HS-27A (cell line): ENCODE results near the gene PLCH1.
"Not testable (repeated sequence)": the region's sequence is repeated elsewhere in the genome, so short reads cannot be mapped to it uniquely, and the experiment has no call there.

Experiments
- DNase-seq: peaks from one replicate; pipeline ENCODE4 v3.0.0-alpha.2; 2012; ENCODE audit warnings: low read depth, missing footprints

Gene PLCH1

GRCh38 chr3:155420881-155421486, 323.9 kb downstream of the PLCH1 start:
- DNase-seq: no peak

GRCh38 chr3:155420406-155420805, 324.5 kb downstream of the PLCH1 start:
- no peak for DNase-seq

DNA sequence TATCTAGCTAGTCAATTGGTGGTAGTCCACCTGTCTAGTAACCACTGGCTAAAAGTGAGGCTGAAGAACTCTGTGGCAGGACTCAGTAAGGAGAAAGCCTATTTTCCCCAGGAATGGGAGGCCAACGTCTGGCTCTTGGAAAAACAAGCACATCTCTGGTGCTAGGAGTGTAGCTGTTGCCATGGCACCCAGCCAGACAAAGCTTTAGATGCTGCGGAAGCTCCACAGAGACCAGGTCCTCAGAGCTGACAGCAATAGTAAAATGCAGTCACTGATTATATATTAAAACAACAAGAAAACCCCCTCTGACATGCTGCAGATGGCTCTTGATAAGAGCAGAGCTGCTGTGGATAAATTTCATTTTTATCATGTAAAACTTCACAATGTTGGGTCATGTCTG, 326.5 kb downstream of the PLCH1 start:
- no peak for DNase-seq

DNA sequence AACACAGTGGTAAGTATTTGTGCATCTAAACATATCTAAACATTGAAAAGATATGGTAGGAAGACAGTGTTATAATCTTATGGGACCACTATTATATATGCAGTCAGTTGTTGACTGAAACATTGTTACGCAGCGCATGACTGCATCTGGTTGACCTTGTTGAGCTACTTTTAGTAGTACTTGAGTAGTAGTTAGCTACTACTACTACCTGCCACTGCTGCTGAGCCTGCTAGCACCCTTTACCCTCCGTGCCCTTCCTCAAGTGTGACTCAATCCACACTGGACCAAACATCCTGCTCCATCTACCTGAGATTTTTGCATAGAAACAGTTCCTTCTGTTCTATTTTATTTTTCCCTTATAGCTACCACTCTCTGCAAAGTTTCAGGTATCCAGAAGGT, 327.8 kb downstream of the PLCH1 start:
- DNase-seq: no peak

GRCh38 chr3:155416500-155417118, 328.3 kb downstream of the PLCH1 start:
- DNase-seq: peak; percentile 34

GRCh38 chr3:155412904-155413303, 332.0 kb downstream of the PLCH1 start:
- DNase-seq: no peak

GRCh38 chr3:155411500-155412223, 333.2 kb downstream of the PLCH1 start:
- DNase-seq: no peak

GRCh38 chr3:155409336-155409735, 335.5 kb downstream of the PLCH1 start:
- DNase-seq: no peak

- DNase-seq: no peak
Measured at GRCh38 chr3:155407971-155408370, 336.9 kb downstream of the PLCH1 start.

DNA sequence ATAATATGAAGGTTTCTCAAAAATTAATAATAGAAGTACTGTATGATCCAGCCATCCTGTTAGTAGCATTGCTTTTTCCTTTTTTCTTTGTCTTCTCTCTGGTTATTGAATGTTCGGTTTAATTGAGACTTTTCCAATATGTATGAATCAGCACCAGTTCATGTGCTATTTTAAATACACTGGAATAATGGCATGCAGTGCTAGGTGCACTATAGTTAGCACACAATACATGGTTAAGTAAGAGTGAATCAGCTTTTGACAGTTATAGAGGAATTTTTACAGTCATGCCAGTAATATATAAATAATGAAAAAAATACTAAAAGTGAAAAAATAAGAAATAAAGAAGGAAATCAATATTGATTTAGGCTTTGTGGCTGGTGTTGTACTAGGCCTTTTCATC, 337.5 kb downstream of the PLCH1 start:
- DNase-seq: no peak

- DNase-seq: no peak
Measured at GRCh38 chr3:155404486-155404885, 340.4 kb downstream of the PLCH1 start.

DNA sequence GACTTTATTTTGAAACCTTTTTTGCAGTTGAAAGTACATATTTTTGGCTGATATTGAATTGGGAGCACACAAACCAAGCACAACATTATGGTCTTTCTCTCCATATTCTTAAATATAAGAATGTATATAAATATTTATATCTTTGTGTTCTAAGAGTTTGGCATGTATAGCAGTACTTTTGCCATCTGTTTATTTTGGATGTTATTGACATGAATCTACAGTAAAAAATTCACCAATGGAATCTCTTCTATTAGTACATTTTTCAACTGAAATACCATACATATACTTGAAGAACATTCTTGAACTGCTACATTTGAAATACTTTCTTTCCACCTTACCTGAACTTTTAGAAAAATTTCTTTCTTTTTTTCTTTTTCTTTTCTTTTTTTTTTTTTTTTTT, 342.2 kb downstream of the PLCH1 start:
- DNase-seq: no peak

DNA sequence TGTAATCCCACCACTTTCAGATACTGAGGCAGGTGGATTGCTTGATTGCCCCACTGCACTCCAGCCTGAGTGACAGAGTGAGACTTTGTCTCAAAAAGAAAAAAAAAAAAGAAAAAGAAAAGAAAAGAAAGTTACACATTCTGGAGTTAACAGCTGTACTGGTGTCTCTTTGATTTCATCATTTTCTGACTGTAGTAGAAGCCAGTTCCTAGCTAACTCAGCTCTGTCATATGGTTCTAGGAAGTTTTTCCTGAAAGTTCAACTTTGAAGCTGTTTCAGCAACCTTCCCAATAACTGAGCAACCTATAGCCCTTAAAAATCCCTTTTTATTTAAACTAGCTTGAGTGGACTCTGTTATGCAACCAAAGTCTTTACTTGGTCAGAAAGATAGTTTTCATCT, 346.8 kb downstream of the PLCH1 start:
- no peak for DNase-seq

DNA sequence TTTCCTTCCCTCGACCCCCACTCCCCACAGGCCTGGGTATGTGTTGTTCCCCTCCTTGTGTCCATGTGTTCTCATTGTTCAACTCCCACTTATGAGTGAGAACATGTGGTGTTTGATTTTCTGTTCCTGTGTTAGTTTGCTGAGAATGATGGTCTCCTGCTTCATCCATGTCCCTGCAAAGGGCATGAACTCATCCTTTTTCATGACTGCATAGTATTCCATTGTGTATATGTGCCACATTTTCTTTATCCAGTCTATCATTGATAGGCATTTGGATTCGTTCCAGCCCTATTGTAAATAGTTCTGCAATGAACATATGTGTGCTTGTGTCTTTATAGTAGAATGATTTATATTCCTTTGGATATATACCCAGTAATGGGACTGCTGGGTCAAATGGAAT, 350.0 kb downstream of the PLCH1 start:
- DNase-seq: not testable (repeated sequence)

DNA sequence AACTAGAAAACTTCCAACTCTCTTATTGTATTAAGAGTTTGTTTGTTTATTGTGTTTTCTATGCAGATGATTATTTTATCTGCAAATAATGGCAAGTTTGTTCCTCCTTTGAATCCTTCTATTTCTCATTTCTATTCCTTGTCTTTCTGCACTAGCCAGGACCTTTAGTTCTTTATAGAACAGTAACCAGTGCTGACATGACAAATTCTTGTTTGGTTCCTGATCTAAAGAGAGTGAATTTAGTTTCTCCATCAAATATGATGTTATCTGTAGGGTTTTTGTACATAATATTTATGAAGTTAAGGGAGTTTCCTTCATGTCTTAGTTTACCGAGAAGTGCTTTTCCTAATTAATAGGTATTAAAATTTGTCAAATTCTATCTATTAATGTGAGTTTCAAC, 350.6 kb downstream of the PLCH1 start:
- no peak for DNase-seq

- DNase-seq: no peak
Measured at GRCh38 chr3:155393316-155393715, 351.6 kb downstream of the PLCH1 start.

DNA sequence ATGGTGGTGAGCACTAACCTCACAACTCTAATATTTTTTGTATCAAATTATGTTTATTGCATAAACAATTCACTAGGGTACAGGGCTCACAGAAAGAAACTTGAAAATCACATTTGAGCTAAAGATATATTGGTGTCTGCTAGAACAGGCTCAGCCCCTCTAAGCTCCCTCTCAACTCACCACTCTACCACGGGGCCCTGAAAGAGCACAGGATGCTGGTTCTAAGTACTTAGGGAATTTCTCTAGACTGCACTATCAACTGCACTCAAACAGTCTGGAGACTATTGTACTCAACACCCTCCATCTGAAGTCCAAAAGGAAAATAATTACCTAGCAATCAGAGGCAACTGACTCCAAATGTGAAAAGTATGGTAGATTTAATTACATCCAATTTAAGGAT, 352.7 kb downstream of the PLCH1 start:
- no peak for DNase-seq

- peak; percentile 62 for DNase-seq
Measured at GRCh38 chr3:155391551-155391958, 353.3 kb downstream of the PLCH1 start.

DNA sequence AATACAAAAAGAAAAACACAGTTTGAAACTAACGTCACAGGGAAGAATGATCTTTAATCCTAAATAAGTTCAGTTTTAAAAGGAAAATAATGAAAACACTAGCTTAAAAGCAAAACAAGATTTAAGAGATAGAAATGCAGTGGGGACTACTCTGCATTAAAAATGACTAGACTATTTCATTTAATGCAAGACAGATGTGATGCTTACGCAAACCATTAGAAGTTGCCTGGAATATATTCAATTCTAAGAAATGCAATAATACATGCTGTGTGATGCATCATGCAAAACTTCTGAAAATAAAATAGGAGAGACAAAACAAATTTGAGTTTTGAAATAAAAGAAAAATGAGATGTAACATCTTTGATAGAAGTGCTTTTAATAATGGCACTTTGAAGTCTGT, 353.8 kb downstream of the PLCH1 start:
- DNase-seq: no peak

- DNase-seq: no peak
Measured at GRCh38 chr3:155390351-155390750, 354.5 kb downstream of the PLCH1 start.

DNA sequence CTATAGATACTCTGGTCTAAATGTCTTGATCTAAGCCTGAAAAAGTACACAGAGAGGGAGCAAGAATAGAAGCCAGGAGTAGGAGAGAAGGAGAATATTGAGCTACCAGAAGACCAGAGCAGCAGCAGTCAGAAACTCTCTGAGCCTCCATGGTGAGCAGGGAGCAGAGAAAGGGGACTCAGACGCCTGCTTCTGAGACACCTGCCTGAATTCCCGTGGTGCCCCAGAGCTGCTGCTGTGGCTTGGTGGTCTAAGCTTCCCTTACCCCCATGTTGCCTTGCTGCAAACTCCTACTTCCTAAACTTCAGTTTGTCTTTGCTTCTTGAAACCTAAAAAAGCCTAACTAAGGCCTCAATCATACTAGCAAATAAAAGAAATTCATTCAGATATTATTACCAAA, 356.5 kb downstream of the PLCH1 start:
- DNase-seq: no peak

- DNase-seq: no peak
Measured at GRCh38 chr3:155387571-155387970, 357.3 kb downstream of the PLCH1 start.

DNA sequence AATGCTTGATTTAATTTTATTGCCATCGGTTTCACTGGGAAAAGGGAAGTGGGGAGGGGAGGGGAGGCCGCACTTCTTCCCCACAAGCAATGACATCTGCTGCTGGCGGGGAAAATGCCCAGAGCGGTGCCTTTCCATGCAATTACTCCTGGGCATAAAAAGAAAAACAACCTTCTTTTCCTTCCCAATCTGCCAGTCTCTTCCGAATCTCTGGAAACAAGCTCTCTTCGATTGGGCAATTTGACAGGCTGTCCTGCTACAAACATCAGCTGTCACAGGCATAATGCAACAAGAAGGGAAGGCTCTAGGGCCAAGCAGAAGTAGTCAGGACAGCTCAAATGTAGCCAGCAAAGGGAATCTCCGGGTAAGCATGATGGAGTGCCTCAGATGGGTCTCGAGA, 358.0 kb downstream of the PLCH1 start:
- no peak for DNase-seq
